Epithelial cell of proximal tubule (primary cell): ENCODE results near the gene CC2D1B. TPM values are rescaled to one million over a fixed set of nuclear protein-coding genes. Genes with fewer than 3 reads are reported as not detected.

Source experiments
- DNase-seq: peaks from one replicate; pipeline ENCODE4 v3.0.0-alpha.2; 2011; ENCODE audit warnings: low read depth
- H3K4me3 ChIP-seq: 2 replicates; pipeline ENCODE4 v1.5.1; 2011; ENCODE audit warnings: low read depth, mild to moderate bottlenecking, low read length
- total RNA-seq: library from RNA; depleted of rRNA; stranded (reverse); fragments of >200 nt; gene quantifications from 2 replicates; pipeline ENCODE4 v1.2.3, GENCODE V29; 2015
- TF ChIP-seq, protein P1 (sequence below): conservative IDR thresholded peaks from 2 replicates; pipeline ENCODE4 v1.5.1; 2012; ENCODE audit warnings: low read depth, mild to moderate bottlenecking, low read length

The CC2D1B gene
- total RNA-seq, 1 donor from 2014 or later, result 32.5 TPM

- no peak overlapping the region for H3K4me3 ChIP-seq
- TF ChIP-seq, protein P1, sequence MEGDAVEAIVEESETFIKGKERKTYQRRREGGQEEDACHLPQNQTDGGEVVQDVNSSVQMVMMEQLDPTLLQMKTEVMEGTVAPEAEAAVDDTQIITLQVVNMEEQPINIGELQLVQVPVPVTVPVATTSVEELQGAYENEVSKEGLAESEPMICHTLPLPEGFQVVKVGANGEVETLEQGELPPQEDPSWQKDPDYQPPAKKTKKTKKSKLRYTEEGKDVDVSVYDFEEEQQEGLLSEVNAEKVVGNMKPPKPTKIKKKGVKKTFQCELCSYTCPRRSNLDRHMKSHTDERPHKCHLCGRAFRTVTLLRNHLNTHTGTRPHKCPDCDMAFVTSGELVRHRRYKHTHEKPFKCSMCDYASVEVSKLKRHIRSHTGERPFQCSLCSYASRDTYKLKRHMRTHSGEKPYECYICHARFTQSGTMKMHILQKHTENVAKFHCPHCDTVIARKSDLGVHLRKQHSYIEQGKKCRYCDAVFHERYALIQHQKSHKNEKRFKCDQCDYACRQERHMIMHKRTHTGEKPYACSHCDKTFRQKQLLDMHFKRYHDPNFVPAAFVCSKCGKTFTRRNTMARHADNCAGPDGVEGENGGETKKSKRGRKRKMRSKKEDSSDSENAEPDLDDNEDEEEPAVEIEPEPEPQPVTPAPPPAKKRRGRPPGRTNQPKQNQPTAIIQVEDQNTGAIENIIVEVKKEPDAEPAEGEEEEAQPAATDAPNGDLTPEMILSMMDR, result no peak
- no peak for DNase-seq
Measured at GRCh38 chr1:52334906-52335528, 31.0 kb downstream of the CC2D1B start.

- TF ChIP-seq, protein P1, result no peak
- DNase-seq, result no peak
- H3K4me3 ChIP-seq, result no peak overlapping the region
Measured at GRCh38 chr1:52332411-52332810, 33.6 kb downstream of the CC2D1B start.

GRCh38 chr1:52328615-52329014, 37.4 kb downstream of the CC2D1B start:
- TF ChIP-seq, protein P1, result no peak
- DNase-seq, result no peak
- H3K4me3 ChIP-seq, result no peak overlapping the region

DNA sequence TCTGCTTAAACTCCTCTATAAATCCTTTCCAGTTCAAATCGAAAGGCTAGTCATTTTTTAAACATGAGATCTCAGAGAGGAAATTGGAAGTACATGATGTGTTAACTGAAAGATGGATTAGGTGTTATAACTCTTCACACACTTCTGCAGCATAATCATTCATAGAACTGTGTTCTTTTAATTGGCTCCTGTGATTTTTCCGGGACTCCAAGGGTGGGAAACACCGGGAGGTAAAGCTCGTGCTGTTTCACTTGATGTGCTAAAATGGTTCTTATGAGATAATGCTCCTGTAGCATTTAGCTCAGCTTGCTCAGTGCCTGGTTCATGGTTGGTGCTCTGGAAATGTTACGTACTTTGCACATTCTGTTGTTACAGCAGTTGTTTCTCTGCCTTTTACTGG, 40.2 kb downstream of the CC2D1B start:
- TF ChIP-seq, protein P1, result no peak
- H3K4me3 ChIP-seq, result no peak overlapping the region
- DNase-seq, result no peak

GRCh38 chr1:52323731-52324130, 42.3 kb downstream of the CC2D1B start:
- no peak overlapping the region for H3K4me3 ChIP-seq
- DNase-seq, result no peak
- TF ChIP-seq, protein P1, result no peak

GRCh38 chr1:52321061-52321460, 44.9 kb downstream of the CC2D1B start:
- H3K4me3 ChIP-seq, result no peak overlapping the region
- TF ChIP-seq, protein P1, result no peak
- DNase-seq, result no peak
